GM12892 (cell line): Measurements from ENCODE around the gene DNPH1.

Experiments used
- DNase-seq: peaks from one replicate; pipeline ENCODE4 v3.0.0; 2011; ENCODE audit not compliant: insufficient read length
- FAIRE-seq: peaks from 2 replicates; lab custom pipeline; 2011; peaks lifted over from hg19 to GRCh38; lab: Jason Lieb, UNC
- POLR2A ChIP-seq: IDR thresholded peaks from 2 replicates; pipeline ENCODE4 v1.6.1; 2011; ENCODE audit warnings: low read depth, low read length, control low read depth
- POLR2AphosphoS5 ChIP-seq: IDR thresholded peaks from 2 replicates; pipeline ENCODE4 v1.6.1; 2011; ENCODE audit warnings: low read depth, low read length, control low read depth
- TAF1 ChIP-seq: IDR thresholded peaks from 2 replicates; pipeline ENCODE4 v1.6.1; 2011; ENCODE audit warnings: low read depth, mild to moderate bottlenecking, control low read depth, low read length, borderline replicate concordance

DNPH1 gene

DNA sequence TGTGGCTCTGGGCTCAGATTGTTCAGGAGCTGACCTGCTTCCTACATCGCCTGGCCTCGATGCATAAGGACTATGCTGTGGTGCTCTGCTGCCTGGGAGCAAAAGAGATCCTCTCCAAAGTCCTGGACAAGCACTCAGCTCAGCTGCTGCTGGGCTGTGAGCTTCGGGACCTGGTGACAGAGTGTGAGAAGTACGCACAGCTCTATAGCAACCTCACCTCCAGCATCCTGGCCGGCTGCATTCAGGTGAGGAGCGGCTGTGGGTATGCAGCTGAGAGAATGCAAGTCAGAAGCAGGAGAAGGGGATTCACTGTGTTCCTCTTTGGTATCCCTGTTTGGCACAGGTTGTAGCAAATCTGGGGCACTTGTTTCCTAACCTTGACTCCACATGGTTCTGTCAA is 29.4 kb downstream of the DNPH1 start:
- no peak for DNase-seq
- no peak for FAIRE-seq
- TF ChIP-seq POLR2A (no peak), POLR2AphosphoS5 (no peak), TAF1 (no peak)

DNA sequence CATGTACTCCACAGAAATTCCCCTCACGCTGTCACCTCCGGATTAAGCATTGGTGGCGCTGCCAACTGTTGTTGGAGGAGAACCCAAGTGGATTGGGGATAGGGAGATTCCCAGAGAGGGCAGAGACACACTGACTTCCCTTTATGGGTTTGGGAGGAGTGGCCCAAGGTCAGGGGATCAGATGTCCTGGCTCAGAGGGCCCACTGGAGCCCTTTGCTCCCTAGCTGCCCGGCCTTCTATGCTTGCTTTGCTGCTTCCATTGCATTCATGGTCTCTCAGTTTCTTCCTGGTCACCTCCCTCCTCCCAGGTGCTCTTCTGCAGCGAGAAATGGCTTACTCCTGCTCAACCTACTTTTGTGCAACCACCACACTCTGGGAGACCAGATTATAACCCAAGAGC is 32.9 kb downstream of the DNPH1 start:
- FAIRE-seq: no peak
- TF ChIP-seq POLR2AphosphoS5 (no peak), POLR2A (no peak), TAF1 (no peak)

DNA sequence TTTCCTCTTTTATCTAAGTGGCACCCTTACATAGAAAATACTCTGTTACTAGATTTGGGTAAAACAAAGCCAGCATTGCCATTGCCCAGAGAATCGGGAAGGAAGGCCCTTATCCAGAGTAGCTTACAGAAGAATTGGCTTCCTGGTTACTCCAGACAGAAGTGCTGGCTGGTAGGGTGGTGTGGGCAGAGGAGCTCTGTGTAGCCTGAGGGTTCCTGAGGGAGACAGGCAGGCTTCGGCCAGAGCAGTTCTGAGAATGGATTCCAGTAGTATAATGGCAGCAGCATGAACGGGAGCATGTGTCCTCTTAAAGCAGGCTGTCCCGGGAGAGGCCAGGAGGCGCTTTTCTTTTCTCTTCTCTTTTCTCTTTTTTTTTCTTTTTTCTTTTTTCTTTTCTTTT is 35.4 kb downstream of the DNPH1 start:
- TF ChIP-seq TAF1: no peak
- TF ChIP-seq POLR2AphosphoS5: no peak
- no peak for TF ChIP-seq POLR2A
- FAIRE-seq (no peak), DNase-seq (no peak)

More for the DNA sequence above, 32.9 kb downstream of the DNPH1 start:
- no peak for DNase-seq

DNA sequence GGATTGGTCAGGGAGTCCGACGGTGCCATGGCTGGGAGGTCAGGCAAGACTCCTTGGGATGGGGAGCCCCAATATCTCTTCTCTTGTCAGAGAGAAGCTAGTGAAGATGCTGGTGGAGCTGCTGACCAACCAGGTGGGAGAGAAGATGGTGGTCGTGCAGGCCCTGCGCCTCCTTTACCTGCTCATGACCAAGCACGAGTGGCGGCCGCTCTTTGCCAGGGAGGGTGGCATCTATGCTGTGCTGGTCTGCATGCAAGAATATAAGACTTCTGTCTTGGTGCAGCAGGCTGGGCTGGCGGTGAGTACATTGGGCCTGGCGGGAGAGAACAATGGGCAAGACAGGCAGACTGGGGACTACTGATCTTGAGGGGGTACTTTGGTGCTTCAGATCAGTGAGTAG is 36.4 kb downstream of the DNPH1 start:
- FAIRE-seq: no peak
- TF ChIP-seq POLR2A (no peak), TAF1 (no peak), POLR2AphosphoS5 (no peak)
- no peak for DNase-seq

DNA sequence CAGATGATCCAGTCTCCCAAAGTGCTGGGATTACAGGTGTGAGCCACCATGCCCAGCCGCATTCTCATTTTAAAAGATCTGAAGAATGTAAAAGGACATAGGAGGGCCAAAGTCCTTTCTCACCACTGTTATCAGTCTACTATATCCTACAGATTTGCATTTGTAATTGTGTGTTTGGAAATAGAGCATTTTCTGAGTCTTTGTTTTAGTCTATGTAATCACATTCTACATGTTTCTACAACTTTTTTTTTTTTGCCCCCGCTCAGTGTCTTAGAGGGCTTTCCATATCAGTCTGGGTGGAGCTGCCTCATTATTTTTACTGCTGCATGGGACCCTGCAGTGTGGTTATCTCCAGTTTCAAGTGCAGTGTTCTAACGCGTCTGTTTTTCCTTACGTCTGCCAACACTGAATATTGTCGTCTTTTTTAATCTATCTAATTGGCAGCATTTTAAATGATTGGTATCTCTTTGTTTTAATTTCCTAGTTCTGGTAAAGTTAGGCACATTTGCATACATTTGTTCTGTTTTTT is 39.4 kb downstream of the DNPH1 start:
- no peak for FAIRE-seq
- TF ChIP-seq POLR2AphosphoS5: no peak
- TF ChIP-seq TAF1: no peak
- TF ChIP-seq POLR2A: no peak
- DNase-seq: no peak

DNA sequence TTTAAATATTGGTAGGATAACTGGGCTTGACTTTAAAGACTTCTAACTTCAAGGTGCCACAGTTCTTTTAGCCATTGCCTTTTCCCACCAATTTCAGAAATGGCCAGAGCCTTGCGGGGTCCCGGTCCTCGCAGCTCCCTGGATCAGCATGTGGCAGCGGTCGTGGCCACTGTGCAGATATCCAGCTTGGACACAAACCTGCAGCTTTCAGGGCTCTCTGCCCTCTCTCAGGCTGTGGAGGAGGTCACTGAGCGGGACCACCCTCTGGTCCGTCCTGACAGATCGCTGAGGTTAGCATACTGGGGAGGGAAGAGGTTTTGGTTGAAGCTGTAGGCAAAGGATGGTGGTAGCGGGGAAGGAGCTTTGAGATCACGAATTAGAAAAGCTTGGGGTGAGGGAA is 40.9 kb downstream of the DNPH1 start:
- FAIRE-seq: no peak
- DNase-seq: no peak
- TF ChIP-seq POLR2AphosphoS5 (no peak), TAF1 (no peak), POLR2A (no peak)

DNA sequence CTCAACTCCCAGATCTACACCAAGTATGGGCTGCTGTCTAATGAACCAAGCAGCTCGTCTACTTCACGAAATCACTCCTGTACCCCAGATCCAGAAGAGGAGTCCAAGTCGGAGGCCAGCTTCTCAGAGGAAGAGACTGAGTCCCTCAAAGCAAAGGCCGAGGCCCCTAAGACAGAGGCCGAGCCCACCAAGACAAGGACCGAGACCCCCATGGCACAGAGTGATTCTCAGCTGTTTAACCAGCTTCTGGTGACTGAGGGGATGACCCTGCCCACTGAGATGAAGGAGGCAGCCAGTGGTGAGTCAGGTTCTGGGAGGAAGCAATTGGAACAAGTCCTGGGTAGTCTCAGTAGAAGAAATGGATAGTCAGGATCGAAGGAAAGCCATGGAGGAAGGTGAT is 41.5 kb downstream of the DNPH1 start:
- DNase-seq (no peak), FAIRE-seq (no peak)
- TF ChIP-seq POLR2A (no peak), POLR2AphosphoS5 (no peak), TAF1 (no peak)

DNA sequence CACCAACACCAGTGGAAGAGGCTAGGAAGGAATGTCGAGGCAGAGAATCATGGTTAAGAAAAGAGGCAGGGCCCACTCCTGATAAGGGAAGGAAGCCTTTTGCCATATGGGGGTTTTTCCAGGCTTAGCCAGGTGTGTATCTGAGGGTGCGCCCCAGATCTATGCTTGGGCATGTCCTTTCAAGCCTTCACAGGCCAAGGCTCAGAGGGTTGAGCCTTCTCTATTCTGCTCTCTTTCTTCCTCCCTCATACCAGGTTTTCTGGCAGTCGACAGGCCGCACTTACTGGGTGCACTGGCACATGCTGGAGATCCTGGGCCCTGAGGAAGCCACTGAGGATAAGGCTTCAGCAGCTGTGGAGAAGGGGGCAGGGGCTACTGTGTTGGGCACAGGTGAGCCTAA is 42.6 kb downstream of the DNPH1 start:
- no peak for TF ChIP-seq TAF1
- no peak for TF ChIP-seq POLR2A
- TF ChIP-seq POLR2AphosphoS5: no peak
- FAIRE-seq: no peak

DNA sequence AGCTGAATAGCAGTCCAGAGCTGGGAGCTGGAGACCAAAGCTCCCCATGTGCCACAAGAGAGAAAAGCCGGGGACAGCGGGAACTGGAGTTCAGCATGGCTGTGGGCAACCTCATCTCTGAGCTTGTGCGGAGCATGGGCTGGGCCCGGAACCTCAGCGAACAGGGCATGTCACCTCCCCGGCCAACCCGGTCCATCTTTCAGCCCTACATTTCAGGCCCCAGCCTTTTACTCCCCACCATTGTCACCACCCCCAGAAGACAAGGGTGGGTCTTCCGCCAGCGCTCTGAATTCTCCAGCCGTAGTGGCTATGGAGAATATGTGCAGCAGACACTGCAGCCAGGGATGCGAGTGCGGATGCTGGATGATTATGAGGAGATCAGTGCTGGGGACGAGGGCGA is 43.3 kb downstream of the DNPH1 start:
- no peak for TF ChIP-seq TAF1
- TF ChIP-seq POLR2AphosphoS5: no peak
- no peak for TF ChIP-seq POLR2A
- DNase-seq: no peak
- FAIRE-seq: no peak

More for the DNA sequence above, 42.6 kb downstream of the DNPH1 start:
- no peak for DNase-seq

DNA sequence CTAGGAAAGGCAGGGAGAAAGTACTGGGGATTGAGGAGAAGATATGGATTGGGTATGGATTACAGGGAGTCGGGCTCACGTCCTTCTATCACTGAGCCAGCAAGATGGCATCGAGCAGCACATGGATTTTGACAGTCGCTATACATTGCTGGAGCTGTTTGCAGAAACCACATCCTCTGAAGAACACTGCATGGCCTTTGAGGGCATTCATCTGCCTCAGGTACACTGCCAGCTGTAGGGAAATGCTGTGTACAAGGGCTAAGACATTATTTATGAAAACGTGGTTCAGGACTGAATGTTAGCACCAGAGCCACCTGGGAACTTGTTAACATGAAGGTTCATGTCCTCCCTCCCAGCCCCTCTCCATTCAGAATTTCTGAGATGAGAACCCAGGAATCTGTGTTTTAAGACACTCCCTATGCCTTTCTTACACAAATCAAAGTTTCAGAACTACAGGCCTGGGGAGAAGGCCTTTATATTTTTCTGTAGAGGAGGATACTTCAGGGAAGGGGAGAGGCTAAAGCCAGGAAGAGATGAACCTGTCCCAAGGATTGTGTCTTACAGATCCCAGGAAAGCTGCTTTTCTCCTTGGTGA is 43.8 kb downstream of the DNPH1 start:
- DNase-seq (no peak), FAIRE-seq (no peak)
- no peak for TF ChIP-seq POLR2AphosphoS5
- TF ChIP-seq TAF1: no peak
- no peak for TF ChIP-seq POLR2A

DNA sequence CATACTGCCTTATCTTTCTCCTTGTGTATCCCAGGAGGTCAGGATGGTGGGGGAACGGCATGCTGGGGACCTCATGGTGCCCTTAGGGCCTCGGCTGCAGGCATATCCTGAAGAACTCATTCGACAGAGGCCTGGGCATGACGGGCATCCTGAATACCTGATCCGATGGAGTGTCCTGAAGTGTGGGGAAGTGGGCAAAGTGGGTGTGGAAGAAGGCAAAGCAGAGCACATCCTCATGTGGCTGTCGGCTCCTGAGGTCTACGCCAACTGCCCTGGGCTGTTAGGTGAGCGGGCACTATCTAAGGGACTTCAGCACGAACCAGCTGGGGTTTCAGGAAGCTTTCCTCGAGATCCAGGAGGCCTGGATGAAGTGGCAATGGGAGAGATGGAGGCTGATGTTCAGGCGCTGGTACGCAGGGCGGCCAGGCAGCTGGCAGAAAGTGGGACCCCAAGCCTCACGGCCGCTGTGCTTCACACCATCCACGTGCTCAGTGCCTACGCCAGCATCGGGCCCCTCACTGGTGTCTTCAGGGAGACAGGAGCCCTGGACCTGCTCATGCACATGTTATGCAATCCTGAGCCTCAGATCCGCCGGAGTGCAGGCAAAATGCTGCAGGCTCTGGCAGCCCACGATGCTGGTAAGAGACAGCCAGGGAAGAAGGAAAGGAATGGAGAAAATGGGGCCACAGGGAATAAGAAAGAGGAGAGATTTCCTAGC is 44.9 kb downstream of the DNPH1 start:
- no peak for FAIRE-seq

DNA sequence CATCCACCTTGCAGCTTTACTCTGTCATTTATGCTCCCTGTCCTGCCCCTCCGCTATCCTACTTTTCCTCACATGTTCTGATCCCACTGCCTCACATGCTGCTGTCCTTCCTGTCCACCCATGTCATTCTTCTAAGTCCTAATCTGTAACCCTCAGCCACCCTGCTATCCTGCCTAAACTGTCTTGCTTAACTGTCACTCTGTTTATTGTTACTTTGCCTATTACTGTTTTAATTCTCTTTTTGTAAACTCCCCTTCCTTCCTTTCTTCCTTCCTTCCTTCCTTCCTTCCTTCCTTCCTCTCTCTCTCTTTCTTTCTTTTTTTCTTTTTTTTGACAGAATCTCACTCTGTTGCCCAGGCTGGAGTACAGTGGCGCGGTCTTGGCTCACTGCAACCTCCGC is 45.8 kb downstream of the DNPH1 start:
- no peak for FAIRE-seq
- no peak for TF ChIP-seq TAF1
- TF ChIP-seq POLR2A: no peak
- TF ChIP-seq POLR2AphosphoS5: no peak
- no peak for DNase-seq

More for the DNA sequence above, 44.9 kb downstream of the DNPH1 start:
- DNase-seq: no peak
- TF ChIP-seq POLR2AphosphoS5 (no peak), TAF1 (no peak), POLR2A (no peak)
